Smooth muscle cell (in vitro differentiated cells): Measurements from ENCODE around the gene TGM5. TPM values are rescaled to one million over a fixed set of nuclear protein-coding genes. Genes with fewer than 3 reads are reported as not detected.
A peak's percentile ranks its signal among the peaks of the same experiment; 100 is the strongest.

Source experiments
- DNase-seq: peaks from one replicate; lab custom pipeline; 2025; ENCODE audit not compliant: unreplicated experiment; lab: John Stamatoyannopoulos, UW
- H2AFZ ChIP-seq: fragments of 200-600 bp; sonication (generic); 2 replicates; pipeline ENCODE4 v1.6.0; 2016; ENCODE audit warnings: antibody characterized with exemption, low read depth, mild to moderate bottlenecking
- H3F3A ChIP-seq: fragments of 200-600 bp; sonication (generic); 2 replicates; pipeline ENCODE4 v1.6.0; 2017; ENCODE audit warnings: antibody characterized with exemption, low read depth
- H3K27ac ChIP-seq: fragments of 200-600 bp; sonication (generic); 2 replicates; pipeline ENCODE4 v1.5.1; 2016; ENCODE audit warnings: low read depth, mild to moderate bottlenecking
- H3K27me3 ChIP-seq: fragments of 200-600 bp; sonication (generic); 2 replicates; pipeline ENCODE4 v1.6.1; 2016; ENCODE audit warnings: low read depth, mild to moderate bottlenecking
- H3K36me3 ChIP-seq: fragments of 200-600 bp; sonication (generic); 2 replicates; pipeline ENCODE4 v1.5.1; 2016; ENCODE audit warnings: low read depth
- H3K4me1 ChIP-seq: fragments of 200-600 bp; sonication (generic); 2 replicates; pipeline ENCODE4 v1.5.1; 2016; ENCODE audit warnings: low read depth
- H3K4me2 ChIP-seq: fragments of 200-600 bp; sonication (generic); 2 replicates; pipeline ENCODE4 v1.6.0; 2016; ENCODE audit warnings: mild to moderate bottlenecking
- H3K4me3 ChIP-seq: fragments of 200-600 bp; sonication (generic); 2 replicates; pipeline ENCODE4 v1.5.1; 2016; ENCODE audit warnings: mild to moderate bottlenecking
- H3K79me2 ChIP-seq: fragments of 200-600 bp; sonication (generic); 2 replicates; pipeline ENCODE4 v1.6.0; 2016; ENCODE audit warnings: low read depth, mild to moderate bottlenecking
- H3K9ac ChIP-seq: fragments of 200-600 bp; sonication (generic); 2 replicates; pipeline ENCODE4 v1.6.0; 2016; ENCODE audit warnings: low read depth
- H3K9me3 ChIP-seq: fragments of 200-600 bp; sonication (generic); replicated peaks from 2 replicates; pipeline ENCODE4 v1.5.1; 2016; ENCODE audit warnings: low read depth
- H4K20me1 ChIP-seq: fragments of 200-600 bp; sonication (generic); 2 replicates; pipeline ENCODE4 v1.6.0; 2016; ENCODE audit warnings: low read depth
- CTCF ChIP-seq: fragments of 200-600 bp; sonication (generic); IDR thresholded peaks from 2 replicates; pipeline ENCODE4 v1.5.1; 2017; ENCODE audit warnings: borderline replicate concordance, mild to moderate bottlenecking, antibody characterized with exemption; ENCODE audit not compliant: insufficient read depth, poor library complexity, severe bottlenecking
- WGBS: methylation state at CpG from one replicate; pipeline ENCODE4 v1.1.7; 2016; ENCODE audit warnings: low lambda C conversion rate; 5-methylcytosine and 5-hydroxymethylcytosine counted together
- polyA plus RNA-seq: library from polyadenylated mRNA; unstranded; fragments of >200 nt; fragmentation: Nextera tagmentation; extraction: Ambion mirVana; gene quantifications from 2 replicates; pipeline ENCODE4 v1.2.1, GENCODE V29; 2016
- total RNA-seq: library from RNA; depleted of rRNA; stranded (reverse); fragments of >200 nt; gene quantifications from 2 replicates; pipeline ENCODE4 v1.2.3, GENCODE V29; 2014

The TGM5 gene
- total and polyA plus RNA-seq, 2 experiments from 2014 or later, result 0.08 to 2.5 TPM

DNA sequence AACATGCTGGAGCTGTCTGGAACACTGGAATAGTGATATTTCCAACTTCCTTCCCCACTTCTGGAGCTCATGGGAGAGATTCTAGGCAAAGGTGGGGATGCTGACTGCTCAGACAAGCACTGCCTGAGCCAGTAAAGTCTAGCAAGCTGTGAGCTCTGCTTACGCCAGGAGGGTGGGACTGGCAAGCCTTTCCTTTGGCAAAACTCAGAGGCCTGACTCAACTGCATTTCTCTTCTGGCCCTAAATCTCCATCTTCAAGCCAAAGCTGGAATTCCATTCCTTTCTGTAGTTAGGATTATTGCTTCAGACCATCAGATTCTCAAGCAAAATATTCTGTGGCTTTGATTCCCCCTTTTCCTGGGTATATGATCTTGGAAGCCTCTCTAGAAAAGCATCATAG is 25.6 kb downstream of the TGM5 start:
- Histone ChIP-seq H2AFZ (no peak overlapping the region), H3K9ac (no peak overlapping the region), H3K27ac (no peak overlapping the region), H3F3A (no peaks in the 10 kb centered on the region), H3K4me1 (no peaks in the 10 kb centered on the region), H3K4me3 (no peak overlapping the region), H3K27me3 (no peaks in the 10 kb centered on the region), H3K4me2 (no peak overlapping the region), H3K36me3 (no peaks in the 10 kb centered on the region), H3K79me2 (no peaks in the 10 kb centered on the region), H3K9me3 (no peaks in the 10 kb centered on the region), H4K20me1 (no peaks in the 10 kb centered on the region)
- no peak for DNase-seq
- TF ChIP-seq CTCF, result no peak
- WGBS, result 95% methylated on average over 1 of the region's 1 CpG

- Histone ChIP-seq H3K4me2 (no peak overlapping the region), H3K9me3 (no peaks in the 10 kb centered on the region)
- 75% methylated on average over 7 of the region's 7 CpGs for WGBS
Measured at GRCh38 chr15:43239732-43240491, 26.8 kb downstream of the TGM5 start.

GRCh38 chr15:43238671-43239131 is 28.0 kb downstream of the TGM5 start:
- 73% methylated on average over 10 of the region's 10 CpGs for WGBS
- no peak overlapping the region for H3K4me3 ChIP-seq
- H2AFZ ChIP-seq, result no peak overlapping the region
- TF ChIP-seq CTCF, result no peak
- no peaks in the 10 kb centered on the region for H3K9me3 ChIP-seq
- peaks cover 3% of the 10 kb centered on the region for H3K27me3 ChIP-seq
- H3K9ac ChIP-seq, result no peak overlapping the region
- H3K36me3 ChIP-seq, result no peaks in the 10 kb centered on the region
- DNase-seq, result no peak
- no peaks in the 10 kb centered on the region for H4K20me1 ChIP-seq
- H3K79me2 ChIP-seq, result no peaks in the 10 kb centered on the region
- no peak overlapping the region for H3K27ac ChIP-seq
- no peaks in the 10 kb centered on the region for H3F3A ChIP-seq
- H3K4me1 ChIP-seq, result no peaks in the 10 kb centered on the region
- H3K4me2 ChIP-seq, result no peak overlapping the region

More at GRCh38 chr15:43239732-43240491, 26.8 kb downstream of the TGM5 start:
- H3K9ac ChIP-seq, result no peak overlapping the region
- no peaks in the 10 kb centered on the region for H3F3A ChIP-seq
- no peaks in the 10 kb centered on the region for H3K27me3 ChIP-seq
- no peak for DNase-seq
- no peak overlapping the region for H2AFZ ChIP-seq
- TF ChIP-seq CTCF, result no peak
- no peaks in the 10 kb centered on the region for H3K4me1 ChIP-seq
- H3K4me3 ChIP-seq, result no peak overlapping the region
- H4K20me1 ChIP-seq, result no peaks in the 10 kb centered on the region
- peak overlapping the region; percentile 19 for H3K27ac ChIP-seq
- H3K36me3 ChIP-seq, result no peaks in the 10 kb centered on the region
- H3K79me2 ChIP-seq, result no peaks in the 10 kb centered on the region
